Measurements from ENCODE around the gene SERINC5. TPM values are rescaled to one million over a fixed set of nuclear protein-coding genes. Genes with fewer than 3 reads are reported as not detected.

Gene SERINC5
- polyA plus RNA-seq, 3 donors, result 5.0 to 35.9 (median 7.3) TPM

GRCh38 chr5:80076131-80077050 is 179.5 kb downstream of the SERINC5 start:
- no peak for TF ChIP-seq CTCF (IDR thresholded peaks at IDR 0.05)
- WGBS (ENCODE audit: insufficient coverage), result 100% methylated on average over 1 of the region's 10 CpGs
- Mint-ChIP-seq H3K36me3 (peaks cover 52 to 82% of the 10 kb centered on the region in 2 donors), H3K4me1 (peaks cover 14% of the 10 kb centered on the region), H3K9me3 (peaks cover 0 to 2% (median 0%) of the 10 kb centered on the region in 7 donors), H3K4me3 (no peak overlapping the region), H3K27me3 (ENCODE audit: low read depth in 3 of 3) (peaks cover 0 to 4% (median 2%) of the 10 kb centered on the region in 3 donors), H3K27ac (peak overlapping the region in 2 of 7 donors; percentile 26 to 39)
- no peaks in the 10 kb centered on the region for H3K9me3 ChIP-seq (replicated peaks in 1 of 2; ENCODE audit: control insufficient read depth in 1 of 2, insufficient read depth in 1 of 2, low read length in 2 of 2)
- H3K36me3 ChIP-seq (replicated peaks in 1 of 2; ENCODE audit: control insufficient read depth in 1 of 2, insufficient read depth in 2 of 2, low read length in 2 of 2), result peaks cover 27 to 30% of the 10 kb centered on the region in 2 donors
- intact Hi-C loops (cut with micrococcal nuclease), result loop anchor here in 1 of 2 donors (10.0 kb wide), 1 partner anchor 92 kb away; no protein-coding TSS in a partner anchor
- no peaks in the 10 kb centered on the region for H4K20me1 ChIP-seq (ENCODE audit: insufficient read depth, low read length)
- DNase-seq, result no peak
- peaks cover 4% of the 10 kb centered on the region for H3K79me2 ChIP-seq (ENCODE audit: insufficient read depth, low read length)
- no peak overlapping the region for H3K27ac ChIP-seq (ENCODE audit: low read depth in 1 of 2, low read length in 2 of 2)
- H3K27me3 ChIP-seq (ENCODE audit: control insufficient read depth in 2 of 2, insufficient read depth in 2 of 2, low read length in 2 of 2), result no peaks in the 10 kb centered on the region
- no peak overlapping the region for H3K4me3 ChIP-seq (replicated peaks in 1 of 3; ENCODE audit: low read depth in 2 of 3, low read length in 3 of 3)
- no peaks in the 10 kb centered on the region for H3K4me1 ChIP-seq (ENCODE audit: control insufficient read depth in 1 of 2, insufficient read depth in 2 of 2, low read length in 2 of 2)
- no peak overlapping the region for H2AFZ ChIP-seq (ENCODE audit: insufficient read depth, low read depth, low read length, poor library complexity, severe bottlenecking)
- no peak overlapping the region for H3K4me2 ChIP-seq (replicated peaks; ENCODE audit: extremely low read depth, low read length, poor library complexity, severe bottlenecking)
- no peak overlapping the region for H3K9ac ChIP-seq (ENCODE audit: insufficient read depth, low read length, poor library complexity, severe bottlenecking)

- H4K20me1 ChIP-seq (ENCODE audit: insufficient read depth, low read length), result no peaks in the 10 kb centered on the region
- peaks cover 7 to 10% of the 10 kb centered on the region in 2 donors for H3K36me3 ChIP-seq (replicated peaks in 1 of 2; ENCODE audit: control insufficient read depth in 1 of 2, insufficient read depth in 2 of 2, low read length in 2 of 2)
- no peak overlapping the region for H3K9ac ChIP-seq (ENCODE audit: insufficient read depth, low read length, poor library complexity, severe bottlenecking)
- Mint-ChIP-seq H3K9me3 (no peaks in the 10 kb centered on the region), H3K36me3 (peaks cover 35 to 44% of the 10 kb centered on the region in 2 donors), H3K27me3 (ENCODE audit: low read depth in 3 of 3) (peaks cover 0 to 6% (median 0%) of the 10 kb centered on the region in 3 donors), H3K27ac (peak overlapping the region in 4 of 7 donors; percentile 21 to 64 (median 42)), H3K4me3 (no peak overlapping the region), H3K4me1 (peaks cover 54% of the 10 kb centered on the region)
- intact Hi-C loops (cut with micrococcal nuclease), result loop anchor here in 1 of 2 donors (10.0 kb wide), 1 partner anchor 88 kb away; no protein-coding TSS in a partner anchor
- H3K4me3 ChIP-seq (replicated peaks in 1 of 3; ENCODE audit: low read depth in 2 of 3, low read length in 3 of 3), result no peak overlapping the region
- peak in 1 of 3 donors; percentile 36 for DNase-seq
- no peak overlapping the region for H3K4me2 ChIP-seq (replicated peaks; ENCODE audit: extremely low read depth, low read length, poor library complexity, severe bottlenecking)
- TF ChIP-seq CTCF (IDR thresholded peaks at IDR 0.05), result no peak
- H2AFZ ChIP-seq (ENCODE audit: insufficient read depth, low read depth, low read length, poor library complexity, severe bottlenecking), result no peak overlapping the region
- whole genome bisulfite sequencing (ENCODE audit: insufficient coverage), result 100% methylated on average over 3 of the region's 10 CpGs
- H3K27ac ChIP-seq (ENCODE audit: low read depth in 1 of 2, low read length in 2 of 2), result no peak overlapping the region
- peaks cover 38 to 40% of the 10 kb centered on the region in 2 donors for H3K4me1 ChIP-seq (ENCODE audit: control insufficient read depth in 1 of 2, insufficient read depth in 2 of 2, low read length in 2 of 2)
- H3K27me3 ChIP-seq (ENCODE audit: control insufficient read depth in 2 of 2, insufficient read depth in 2 of 2, low read length in 2 of 2), result no peaks in the 10 kb centered on the region
- H3K9me3 ChIP-seq (replicated peaks in 1 of 2; ENCODE audit: control insufficient read depth in 1 of 2, insufficient read depth in 1 of 2, low read length in 2 of 2), result no peaks in the 10 kb centered on the region
- peaks cover 13% of the 10 kb centered on the region for H3K79me2 ChIP-seq (ENCODE audit: insufficient read depth, low read length)
Observed at GRCh38 chr5:80072103-80073073, 183.5 kb downstream of the SERINC5 start.
